Hepatocyte (in vitro differentiated cells): Measurements from ENCODE around the gene RPTN. TPM values are rescaled to one million over a fixed set of nuclear protein-coding genes. Genes with fewer than 3 reads are reported as not detected.
A peak's percentile ranks its signal among the peaks of the same experiment; 100 is the strongest.

Source experiments
- DNase-seq: peaks from one replicate; pipeline ENCODE4 v3.0.0-alpha.2; 2016; ENCODE audit warnings: low spot score
- H2AFZ ChIP-seq: fragments of 200-600 bp; sonication (generic); 2 replicates; pipeline ENCODE4 v1.6.0; 2016; ENCODE audit warnings: antibody characterized with exemption, mild to moderate bottlenecking
- H3K27ac ChIP-seq: fragments of 200-600 bp; sonication (generic); 2 replicates; pipeline ENCODE4 v1.5.1; 2016; ENCODE audit warnings: mild to moderate bottlenecking
- H3K27me3 ChIP-seq: fragments of 200-600 bp; sonication (generic); 2 replicates; pipeline ENCODE4 v1.6.1; 2016
- H3K36me3 ChIP-seq: fragments of 200-600 bp; sonication (generic); replicated peaks from 2 replicates; pipeline ENCODE4 v1.5.1; 2016; ENCODE audit warnings: low read depth; ENCODE audit not compliant: insufficient read depth
- H3K4me1 ChIP-seq: fragments of 200-600 bp; sonication (generic); 2 replicates; pipeline ENCODE4 v1.5.1; 2016; ENCODE audit warnings: mild to moderate bottlenecking, moderate library complexity; ENCODE audit not compliant: insufficient read depth
- H3K4me2 ChIP-seq: fragments of 200-600 bp; sonication (generic); 2 replicates; pipeline ENCODE4 v1.6.0; 2016
- H3K4me3 ChIP-seq: fragments of 200-600 bp; sonication (generic); 2 replicates; pipeline ENCODE4 v1.5.1; 2016; ENCODE audit warnings: mild to moderate bottlenecking
- H3K79me2 ChIP-seq: fragments of 200-600 bp; sonication (generic); 2 replicates; pipeline ENCODE4 v1.6.0; 2017; ENCODE audit warnings: mild to moderate bottlenecking
- H3K9me2 ChIP-seq: fragments of 200-600 bp; sonication (generic); replicated peaks from 2 replicates; pipeline ENCODE4 v1.6.0; 2017; ENCODE audit warnings: mild to moderate bottlenecking; ENCODE audit not compliant: insufficient read depth
- H3K9me3 ChIP-seq: fragments of 200-600 bp; sonication (generic); 2 replicates; pipeline ENCODE4 v1.5.1; 2016; ENCODE audit warnings: low read depth, mild to moderate bottlenecking
- H4K20me1 ChIP-seq: fragments of 200-600 bp; sonication (generic); 2 replicates; pipeline ENCODE4 v1.6.0; 2016; ENCODE audit warnings: mild to moderate bottlenecking; ENCODE audit not compliant: insufficient read depth, poor library complexity, severe bottlenecking
- EZH2 ChIP-seq: fragments of 200-600 bp; sonication (generic); IDR thresholded peaks from 2 replicates; pipeline ENCODE4 v1.6.1; 2016; ENCODE audit warnings: antibody characterized with exemption, mild to moderate bottlenecking, borderline replicate concordance
- EZH2phosphoT487 ChIP-seq: fragments of 200-600 bp; sonication (generic); IDR thresholded peaks from one replicate; pipeline ENCODE4 v1.6.1; 2018; ENCODE audit warnings: antibody characterized with exemption, mild to moderate bottlenecking, low read depth, moderate library complexity; ENCODE audit not compliant: unreplicated experiment, severe bottlenecking
- WGBS: methylation state at CpG from one replicate; pipeline ENCODE4 v1.1.6; 2016; ENCODE audit warnings: low lambda C conversion rate; ENCODE audit errors: missing lambda C conversion rate; 5-methylcytosine and 5-hydroxymethylcytosine counted together
- polyA plus RNA-seq: library from polyadenylated mRNA; unstranded; fragments of >200 nt; fragmentation: Nextera tagmentation; extraction: Ambion mirVana; gene quantifications from 2 replicates; pipeline ENCODE4 v1.2.1, GENCODE V29; 2016
- total RNA-seq: library from RNA; depleted of rRNA; stranded (reverse); fragments of >200 nt; gene quantifications from 2 replicates; pipeline ENCODE4 v1.2.3, GENCODE V29; 2014
- TF ChIP-seq, protein P1 (sequence below): fragments of 200-600 bp; sonication (generic); IDR thresholded peaks from 2 replicates; pipeline ENCODE4 v1.5.1; 2016; ENCODE audit warnings: antibody characterized with exemption, mild to moderate bottlenecking; ENCODE audit not compliant: poor library complexity

RPTN gene
- total and polyA plus RNA-seq, 2 experiments from 2014 or later, result not detected

DNA sequence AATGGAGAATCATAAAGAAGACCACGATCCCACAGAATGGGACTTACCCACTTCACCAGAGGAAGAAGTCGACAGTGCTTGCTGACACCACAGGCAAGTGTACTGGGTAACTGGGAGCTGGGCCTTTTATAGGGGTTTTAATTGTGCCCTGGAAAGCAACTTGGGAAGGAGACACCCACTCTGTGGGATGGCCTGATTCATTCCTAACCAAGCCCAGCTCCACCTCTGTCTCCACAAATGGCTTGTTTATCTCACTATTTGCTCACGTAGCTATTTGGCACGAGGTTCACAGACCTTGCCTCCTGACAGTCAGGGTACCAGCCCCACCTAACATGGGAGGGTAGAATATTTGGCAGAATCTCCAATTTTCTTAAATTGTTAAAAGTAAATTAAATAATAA is 43.7 kb downstream of the RPTN start, which contains the start of gene TCHH:
TCHH (minus strand) TSS at position 101 of the 400 bp plus-strand sequence. CDS start 1,364 bp downstream, outside the sequence.
- WGBS, result 54% methylated on average over 4 of the region's 4 CpGs
- Histone ChIP-seq H2AFZ (no peak within 1 kb of the TSS), H3K36me3 (no peaks in the 10 kb centered on the region), H3K9me2 (no peaks in the 10 kb centered on the region), H4K20me1 (no peaks in the 10 kb centered on the region), H3K4me1 (no peaks in the 10 kb centered on the region), H3K9me3 (no peaks in the 10 kb centered on the region), H3K4me2 (no peak within 1 kb of the TSS), H3K79me2 (no peaks in the 10 kb centered on the region), H3K27me3 (peaks cover 65% of the 10 kb centered on the region), H3K27ac (no peak within 1 kb of the TSS), H3K4me3 (no peak within 1 kb of the TSS)
- DNase-seq, result no peak
- TF ChIP-seq, protein P1, sequence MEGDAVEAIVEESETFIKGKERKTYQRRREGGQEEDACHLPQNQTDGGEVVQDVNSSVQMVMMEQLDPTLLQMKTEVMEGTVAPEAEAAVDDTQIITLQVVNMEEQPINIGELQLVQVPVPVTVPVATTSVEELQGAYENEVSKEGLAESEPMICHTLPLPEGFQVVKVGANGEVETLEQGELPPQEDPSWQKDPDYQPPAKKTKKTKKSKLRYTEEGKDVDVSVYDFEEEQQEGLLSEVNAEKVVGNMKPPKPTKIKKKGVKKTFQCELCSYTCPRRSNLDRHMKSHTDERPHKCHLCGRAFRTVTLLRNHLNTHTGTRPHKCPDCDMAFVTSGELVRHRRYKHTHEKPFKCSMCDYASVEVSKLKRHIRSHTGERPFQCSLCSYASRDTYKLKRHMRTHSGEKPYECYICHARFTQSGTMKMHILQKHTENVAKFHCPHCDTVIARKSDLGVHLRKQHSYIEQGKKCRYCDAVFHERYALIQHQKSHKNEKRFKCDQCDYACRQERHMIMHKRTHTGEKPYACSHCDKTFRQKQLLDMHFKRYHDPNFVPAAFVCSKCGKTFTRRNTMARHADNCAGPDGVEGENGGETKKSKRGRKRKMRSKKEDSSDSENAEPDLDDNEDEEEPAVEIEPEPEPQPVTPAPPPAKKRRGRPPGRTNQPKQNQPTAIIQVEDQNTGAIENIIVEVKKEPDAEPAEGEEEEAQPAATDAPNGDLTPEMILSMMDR, result no peak
- no peak for TF ChIP-seq EZH2phosphoT487
- no peak for TF ChIP-seq EZH2

DNA sequence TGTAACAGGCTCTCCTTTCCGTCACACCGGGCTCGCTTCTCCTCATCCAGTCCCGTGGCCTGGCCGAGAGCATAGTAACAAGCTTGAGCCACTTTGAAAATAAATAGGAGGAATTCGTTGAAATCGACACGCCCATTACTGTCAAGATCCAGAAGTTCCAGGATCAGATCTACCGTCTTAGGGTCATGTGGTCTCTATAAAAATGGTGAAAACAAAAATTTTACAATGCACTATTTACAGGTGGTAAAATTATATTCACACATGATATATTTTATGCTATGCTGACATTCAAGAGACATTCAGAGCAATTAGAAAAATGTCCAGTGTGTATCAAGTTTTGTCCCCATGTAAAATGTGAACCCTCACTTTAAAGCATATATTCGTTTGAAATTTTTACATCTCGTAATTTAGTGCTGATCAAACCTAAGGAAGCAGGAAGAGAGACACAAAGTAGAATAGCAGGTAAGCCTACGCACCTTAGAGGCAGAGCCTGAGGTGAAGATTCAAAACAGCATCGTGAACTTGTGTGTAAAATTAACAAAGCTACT is 46.1 kb downstream of the RPTN start:
- H3K9me2 ChIP-seq, result no peaks in the 10 kb centered on the region
- no peaks in the 10 kb centered on the region for H4K20me1 ChIP-seq
- no peak overlapping the region for H3K27ac ChIP-seq
- no peaks in the 10 kb centered on the region for H3K4me1 ChIP-seq
- no peaks in the 10 kb centered on the region for H3K36me3 ChIP-seq
- peaks cover 89% of the 10 kb centered on the region for H3K27me3 ChIP-seq
- peak overlapping the region; percentile 83 for H3K4me2 ChIP-seq
- no peaks in the 10 kb centered on the region for H3K9me3 ChIP-seq
- DNase-seq, result no peak
- H2AFZ ChIP-seq, result no peak overlapping the region
- H3K4me3 ChIP-seq, result no peak overlapping the region
- 66% methylated on average over 13 of the region's 13 CpGs for WGBS
- no peaks in the 10 kb centered on the region for H3K79me2 ChIP-seq
- TF ChIP-seq EZH2phosphoT487 (no peak), EZH2 (no peak)
- TF ChIP-seq, protein P1, result no peak

DNA sequence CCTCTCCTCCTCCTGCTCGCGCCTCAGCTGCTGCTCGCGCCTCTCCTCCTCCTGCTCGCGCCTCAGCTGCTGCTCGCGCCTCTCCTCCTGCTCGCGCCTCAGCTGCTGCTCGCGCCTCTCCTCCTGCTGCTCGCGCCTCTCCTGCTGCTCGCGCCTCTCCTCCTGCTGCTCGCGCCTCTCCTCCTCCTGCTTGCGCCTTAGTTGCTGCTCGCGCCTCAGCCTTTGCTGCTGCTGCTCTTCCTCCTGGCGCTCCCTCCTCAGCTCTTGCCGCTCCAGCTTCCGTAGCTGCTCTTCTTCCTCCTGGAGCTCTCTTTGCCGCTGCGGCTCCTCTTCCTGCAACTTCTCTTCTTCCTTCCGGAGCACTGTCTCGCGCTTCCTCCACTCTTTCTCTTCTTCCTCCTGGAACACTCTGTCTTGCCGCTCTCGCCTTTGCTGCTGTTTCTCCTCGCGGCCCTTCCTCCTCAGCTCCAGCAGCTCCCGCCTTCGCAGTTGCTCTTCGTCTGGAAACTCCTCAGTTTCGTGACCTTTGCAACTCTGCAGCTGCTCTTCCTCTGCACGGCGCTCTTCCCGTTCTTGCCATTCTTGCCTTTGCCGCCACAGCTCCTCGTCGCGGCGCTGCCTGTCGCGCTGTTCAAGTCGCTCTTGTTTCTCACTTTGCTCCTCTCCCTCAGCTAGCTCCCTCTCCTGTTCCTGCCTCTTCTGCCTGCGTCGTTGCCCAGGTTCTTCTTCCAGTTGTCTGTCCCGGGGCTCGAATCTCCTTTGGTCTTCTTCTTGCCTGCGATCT is 46.7 kb downstream of the RPTN start:
- WGBS, result 31% methylated on average over 36 of the region's 53 CpGs
- Histone ChIP-seq H3K27me3 (peaks cover 95% of the 10 kb centered on the region), H3K27ac (no peak overlapping the region), H3K79me2 (no peaks in the 10 kb centered on the region), H2AFZ (peak overlapping the region; percentile 31), H3K36me3 (no peaks in the 10 kb centered on the region), H4K20me1 (no peaks in the 10 kb centered on the region), H3K9me3 (no peaks in the 10 kb centered on the region), H3K4me1 (no peaks in the 10 kb centered on the region), H3K4me2 (peak overlapping the region; percentile 83), H3K9me2 (no peaks in the 10 kb centered on the region), H3K4me3 (peak overlapping the region; percentile 16)
- DNase-seq, result no peak
- TF ChIP-seq EZH2 (peak; percentile 60), EZH2phosphoT487 (no peak)

DNA sequence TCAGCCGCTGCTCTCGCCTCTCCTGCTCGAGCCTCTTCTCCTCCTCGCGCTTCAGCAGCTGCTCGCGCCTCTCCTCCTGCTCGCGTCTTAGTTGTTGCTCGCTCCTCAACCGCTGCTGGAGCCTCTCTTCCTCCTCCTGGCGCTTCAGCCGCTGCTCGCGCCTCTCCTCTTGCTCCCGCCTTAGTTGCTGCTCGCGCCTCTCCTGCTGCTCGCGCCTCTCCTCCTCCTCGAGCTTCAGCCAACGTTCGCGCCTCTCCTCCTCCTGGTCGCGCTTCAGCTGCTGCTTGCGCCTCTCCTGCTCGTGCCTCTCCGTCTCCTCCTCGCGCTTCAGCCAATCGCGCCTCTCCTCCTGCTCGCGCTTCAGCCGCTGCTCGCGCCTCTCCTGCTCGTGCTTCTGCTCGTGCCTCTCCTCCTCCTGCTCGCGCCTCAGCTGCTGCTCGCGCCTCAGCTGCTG is 47.5 kb downstream of the RPTN start:
- no peaks in the 10 kb centered on the region for H3K36me3 ChIP-seq
- 16% methylated on average over 17 of the region's 44 CpGs for WGBS

More for the DNA sequence above, 47.5 kb downstream of the RPTN start:
- peak overlapping the region; percentile 83 for H3K4me2 ChIP-seq
- TF ChIP-seq EZH2, result no peak
- TF ChIP-seq, protein P1, result no peak
- no peak for TF ChIP-seq EZH2phosphoT487
- peak; percentile 10 for DNase-seq
- H4K20me1 ChIP-seq, result no peaks in the 10 kb centered on the region
- H3K4me1 ChIP-seq, result no peaks in the 10 kb centered on the region
- no peak overlapping the region for H3K4me3 ChIP-seq
- H3K9me2 ChIP-seq, result no peaks in the 10 kb centered on the region
- peaks cover 95% of the 10 kb centered on the region for H3K27me3 ChIP-seq
- H3K9me3 ChIP-seq, result no peaks in the 10 kb centered on the region
- no peak overlapping the region for H2AFZ ChIP-seq
- no peaks in the 10 kb centered on the region for H3K79me2 ChIP-seq
- no peak overlapping the region for H3K27ac ChIP-seq
